Dermis blood vessel endothelial cell (primary cell): Measurements from ENCODE around the gene GNAQ. TPM values are rescaled to one million over a fixed set of nuclear protein-coding genes. Genes with fewer than 3 reads are reported as not detected.
"Not testable (repeated sequence)": the region's sequence is repeated elsewhere in the genome, so short reads cannot be mapped to it uniquely, and the experiment has no call there.

Source experiments
- DNase-seq: peaks from one replicate; pipeline ENCODE4 v3.0.0; 2010
- total RNA-seq: library from RNA; depleted of rRNA; stranded (reverse); fragments of >200 nt; gene quantifications from 2 replicates; pipeline ENCODE4 v1.2.3, GENCODE V29; 2014

The GNAQ gene
- total RNA-seq, 1 donor from 2014 or later = 48.0 TPM

DNA sequence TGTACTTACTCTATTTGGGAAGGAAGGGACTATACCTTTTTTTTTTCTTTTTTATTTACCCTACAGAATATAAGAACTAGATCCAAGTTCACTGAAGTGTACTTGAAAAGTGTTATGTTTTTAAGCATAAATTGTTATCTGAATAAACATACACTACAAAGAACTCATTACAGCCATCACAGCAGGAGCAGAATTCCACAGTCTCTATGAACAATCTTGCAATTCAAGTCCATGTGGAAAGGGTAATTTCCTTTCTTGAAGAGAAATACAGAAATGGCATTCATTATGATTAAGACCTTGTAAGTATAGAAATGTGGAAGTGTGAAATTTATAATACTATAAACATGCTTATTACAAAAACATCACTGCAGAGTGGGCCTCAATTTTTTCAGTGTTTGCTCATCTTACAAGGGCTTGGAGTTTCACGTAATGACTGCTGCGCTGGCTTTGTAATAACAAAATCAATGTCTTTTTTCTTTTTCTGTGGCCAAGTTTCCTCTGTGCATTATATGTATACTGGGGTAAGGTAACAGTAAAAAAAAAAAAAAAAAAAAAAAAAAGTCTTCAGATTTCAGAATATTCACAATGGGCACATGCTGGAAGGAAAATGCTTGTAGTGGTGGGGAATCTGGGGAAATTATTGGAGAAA lies 306.4 kb downstream of the GNAQ start:
- DNase-seq = no peak

DNA sequence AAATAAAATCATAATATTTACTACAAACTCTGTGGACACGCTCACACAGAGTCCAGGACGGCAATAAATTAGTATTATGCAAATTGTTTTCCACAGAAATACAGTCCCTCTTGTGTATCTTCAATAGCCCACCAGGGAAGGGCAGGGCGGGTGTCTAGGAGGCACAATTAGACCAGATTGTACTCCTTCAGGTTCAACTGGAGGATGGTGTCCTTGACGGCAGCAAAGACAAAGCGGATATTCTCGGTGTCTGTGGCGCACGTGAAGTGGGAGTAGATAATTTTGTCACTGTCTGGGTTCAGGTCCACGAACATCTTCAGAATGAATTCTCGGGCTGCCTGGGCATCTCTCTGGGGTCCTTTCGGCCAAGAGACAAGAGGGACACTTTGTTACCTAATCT lies 310.5 kb downstream of the GNAQ start:
- DNase-seq = not testable (repeated sequence)

GRCh38 chr9:77719321-77719720 lies 312.3 kb downstream of the GNAQ start:
- DNase-seq = no peak

DNA sequence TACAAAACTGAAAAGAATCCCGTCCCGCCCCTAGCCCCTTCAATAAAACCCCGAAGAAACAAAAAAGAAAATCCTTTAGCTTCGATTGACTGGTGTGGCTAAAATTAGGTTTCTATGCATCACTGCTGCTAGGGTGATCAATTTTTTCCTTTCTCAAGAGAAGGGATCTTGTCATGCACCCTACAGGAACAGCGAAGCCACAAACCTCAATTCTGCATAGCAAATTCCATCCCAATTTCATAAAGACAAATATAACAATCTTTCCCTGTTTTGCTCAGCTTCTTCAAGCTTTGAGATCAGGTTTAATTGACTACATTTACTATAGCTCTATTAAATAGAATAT lies 313.3 kb downstream of the GNAQ start:
- DNase-seq = not testable (repeated sequence)

GRCh38 chr9:77717608-77718297 lies 313.9 kb downstream of the GNAQ start:
- DNase-seq = peak; percentile 45

GRCh38 chr9:77714077-77714549 lies 317.5 kb downstream of the GNAQ start:
- DNase-seq = peak; percentile 37

DNA sequence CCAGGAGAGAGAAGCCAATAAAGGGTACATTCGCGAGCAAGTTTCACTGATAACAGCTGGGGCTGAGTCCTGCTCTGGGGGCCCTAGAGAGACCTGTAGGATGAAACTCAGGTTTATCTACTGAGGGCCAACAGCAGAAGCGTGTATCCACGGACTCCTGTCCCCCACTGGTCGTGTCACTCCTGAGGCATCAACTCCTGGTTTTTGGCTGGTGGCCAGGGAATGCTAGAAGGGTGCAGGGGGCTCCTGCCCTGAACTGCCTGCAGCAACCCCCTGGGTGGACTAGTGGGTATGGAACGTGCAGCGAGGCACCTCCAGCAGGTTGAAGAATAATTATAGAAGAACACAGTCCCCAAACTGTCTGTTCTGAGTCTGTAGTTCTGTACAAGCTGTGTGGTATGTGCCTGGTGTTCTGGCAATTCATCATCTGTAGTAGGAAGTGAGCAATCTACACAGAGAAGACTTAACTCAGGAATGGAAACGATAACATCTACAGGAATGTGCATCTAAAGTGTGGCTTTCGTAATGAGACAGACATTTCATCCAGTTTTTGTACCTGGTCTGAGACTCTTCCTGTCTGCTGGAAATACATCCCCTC lies 319.0 kb downstream of the GNAQ start:
- peak; percentile 88 for DNase-seq

DNA sequence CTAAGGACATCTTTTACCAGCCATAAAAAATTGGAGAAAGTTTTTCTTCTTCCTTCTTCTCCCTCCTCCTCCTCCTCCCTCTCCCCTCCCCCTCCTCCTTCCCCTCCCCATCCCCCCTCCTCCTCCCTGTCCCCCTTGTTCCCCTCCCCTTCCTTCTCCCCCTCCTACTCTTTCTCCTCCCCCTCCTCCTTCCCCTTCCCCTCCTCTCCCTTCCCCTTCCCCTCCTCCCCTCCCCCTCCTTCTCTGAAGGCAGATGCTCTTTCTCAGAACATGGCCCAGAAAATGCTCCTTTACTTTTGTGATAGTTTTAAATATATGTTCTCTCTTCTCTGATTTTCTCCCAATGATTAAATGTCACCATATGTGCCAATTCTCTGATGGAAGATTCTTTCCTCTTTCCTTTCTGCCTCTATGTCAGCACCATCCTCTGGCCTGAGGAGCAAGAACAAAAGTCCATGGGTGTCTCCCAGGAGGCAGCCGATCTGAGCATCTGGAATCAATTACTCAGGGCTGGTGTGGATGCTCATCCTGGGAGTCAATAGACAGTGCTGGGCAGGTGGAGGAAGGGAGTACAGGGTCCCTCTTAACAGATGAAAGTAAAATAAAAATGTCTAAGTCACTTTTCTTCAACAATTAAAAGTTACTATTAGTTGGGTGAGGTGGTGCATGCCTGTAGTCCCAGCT lies 320.5 kb downstream of the GNAQ start:
- DNase-seq = no peak

DNA sequence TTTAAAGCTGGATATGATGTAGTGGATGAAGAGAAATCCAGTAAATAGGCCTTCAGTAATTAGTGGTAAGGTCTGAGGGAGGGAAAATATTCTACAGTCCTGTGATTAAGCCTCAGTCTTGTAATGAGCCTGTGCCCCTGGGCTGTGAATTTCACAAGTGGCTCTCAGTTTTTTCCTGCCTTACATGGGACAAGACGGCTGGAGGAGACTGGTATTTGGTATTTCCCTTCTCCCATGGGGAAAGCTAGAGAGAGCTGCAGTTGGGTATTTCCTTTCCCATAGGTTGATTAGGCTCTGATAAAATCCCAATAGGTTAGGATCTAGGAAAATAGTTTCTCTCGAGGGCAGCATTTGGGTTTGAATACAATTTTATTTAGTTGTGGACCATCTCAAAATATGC lies 321.3 kb downstream of the GNAQ start:
- peak; percentile 39 for DNase-seq

DNA sequence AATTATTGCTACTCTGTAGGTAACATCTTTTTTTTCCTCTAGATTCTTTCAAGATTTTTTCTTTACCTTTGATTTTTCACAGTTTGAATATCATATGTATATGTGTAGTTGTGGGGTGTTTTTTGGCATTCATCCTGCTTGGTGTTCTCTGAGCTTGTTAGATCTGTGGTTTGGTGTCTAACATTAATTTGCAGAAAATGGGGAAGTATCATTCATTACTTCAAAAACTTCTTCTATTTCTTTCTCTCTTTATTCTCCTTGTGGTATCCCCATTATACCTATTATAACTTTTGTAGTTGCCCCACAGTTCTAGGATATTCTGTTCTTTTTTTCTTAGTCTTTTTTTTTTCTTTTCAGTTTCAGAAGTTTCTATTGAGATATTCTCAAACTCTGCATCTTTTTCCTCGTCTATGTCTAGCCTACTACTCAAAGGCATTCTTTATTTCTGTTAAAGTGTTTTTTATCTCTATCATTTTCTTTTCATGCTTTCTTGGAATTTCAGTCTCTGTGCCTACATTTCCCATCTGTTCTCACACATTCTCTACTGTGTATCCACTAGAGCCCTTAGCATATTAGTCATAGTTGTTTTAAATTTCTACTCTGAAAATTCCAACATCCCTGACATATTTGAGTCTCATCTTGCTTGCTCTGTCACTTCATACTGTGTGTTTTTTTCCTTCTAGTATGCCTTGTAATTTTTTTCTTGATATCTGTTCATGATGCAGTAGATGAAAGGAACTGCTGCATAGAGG lies 323.4 kb downstream of the GNAQ start:
- peak; percentile 22 for DNase-seq

DNA sequence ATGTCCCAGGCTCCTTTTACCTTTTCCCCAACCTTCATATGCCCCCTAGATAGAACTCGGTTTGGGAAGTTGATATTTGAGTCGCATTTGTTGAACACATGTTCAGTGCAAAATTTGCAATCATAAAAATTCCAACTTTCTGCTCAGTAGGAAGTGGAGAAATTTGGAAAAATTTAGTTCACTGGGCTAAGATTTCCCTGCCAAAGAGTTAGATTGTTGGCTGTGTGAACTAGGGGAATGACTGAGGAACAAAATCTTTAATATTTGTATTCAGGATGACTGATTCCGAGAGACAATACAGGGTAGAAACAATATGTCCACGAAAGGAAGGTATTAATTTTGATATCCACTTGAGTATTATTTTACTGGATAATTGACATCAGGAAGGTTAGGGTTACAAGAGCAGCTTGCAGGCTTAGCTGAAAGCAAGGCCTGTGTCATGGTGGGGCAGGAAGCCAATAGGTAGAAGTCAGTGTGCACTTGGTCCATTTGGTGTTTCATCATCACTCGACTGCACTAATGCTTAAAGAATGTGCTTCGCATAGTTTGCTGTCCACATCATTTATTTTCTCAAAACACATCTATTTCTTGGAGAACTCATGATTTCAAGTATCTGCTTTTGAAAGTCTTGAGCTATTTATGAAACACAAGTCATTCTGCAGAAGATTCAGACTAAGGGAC lies 324.1 kb downstream of the GNAQ start:
- DNase-seq = peak; percentile 98

DNA sequence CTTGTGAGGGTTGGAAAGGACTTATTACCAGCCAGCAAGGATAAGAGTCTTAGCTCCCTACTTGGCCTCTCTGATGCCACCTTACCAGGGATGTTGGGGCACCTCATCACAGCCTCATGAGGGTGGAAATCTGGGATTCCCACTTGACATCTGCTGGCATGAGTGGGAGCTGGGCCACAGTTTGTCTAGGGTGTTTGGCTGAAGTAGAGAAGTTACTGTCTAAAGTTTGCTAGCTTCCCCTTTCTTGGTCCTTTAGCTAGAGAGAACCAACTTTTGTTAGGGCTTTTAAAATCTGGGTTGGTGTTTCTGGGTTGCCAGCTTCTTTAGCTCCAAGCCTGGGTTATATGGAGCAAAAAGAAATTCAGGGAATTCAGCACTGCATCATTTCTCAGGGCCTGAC lies 326.0 kb downstream of the GNAQ start:
- no peak for DNase-seq

DNA sequence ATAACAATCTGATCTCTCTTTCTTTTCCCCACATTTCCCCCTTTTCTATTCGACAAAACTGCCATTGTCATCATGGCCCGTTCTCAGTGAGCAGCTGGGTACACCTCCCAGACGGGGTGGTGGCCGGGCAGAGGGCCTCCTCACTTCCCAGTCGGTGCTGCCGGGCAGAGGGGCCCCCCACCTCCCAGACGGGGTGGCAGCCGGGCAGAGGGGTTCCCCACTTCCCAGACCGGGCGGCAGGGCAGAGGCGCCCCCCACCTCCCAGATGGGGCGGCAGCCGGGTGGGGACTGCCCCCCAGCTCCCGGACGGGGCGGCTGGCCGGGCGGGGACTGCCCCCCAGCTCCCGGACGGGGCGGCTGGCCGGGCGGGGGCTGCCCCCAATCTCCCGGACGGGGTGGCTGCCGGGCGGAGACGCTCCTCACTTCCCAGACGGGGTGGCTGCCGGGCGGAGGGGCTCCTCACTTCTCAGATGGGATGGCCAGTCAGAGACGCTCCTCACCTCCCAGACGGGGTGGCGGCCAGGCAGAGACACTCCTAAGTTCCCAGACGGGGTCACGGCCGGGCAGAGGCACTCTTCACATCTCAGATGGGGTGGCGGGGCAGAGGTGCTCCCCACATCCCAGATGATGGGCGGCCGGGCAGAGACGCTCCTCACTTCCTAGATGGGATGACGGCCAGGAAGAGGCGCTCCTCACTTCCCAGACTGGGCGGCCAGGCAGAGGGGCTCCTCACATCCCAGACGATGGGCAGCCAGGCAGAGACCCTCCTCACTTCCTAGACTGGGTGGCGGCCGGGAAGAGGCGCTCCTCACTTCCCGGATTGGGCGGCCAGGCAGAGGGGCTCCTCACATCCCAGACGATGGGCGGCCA lies 328.9 kb downstream of the GNAQ start:
- not testable (repeated sequence) for DNase-seq

DNA sequence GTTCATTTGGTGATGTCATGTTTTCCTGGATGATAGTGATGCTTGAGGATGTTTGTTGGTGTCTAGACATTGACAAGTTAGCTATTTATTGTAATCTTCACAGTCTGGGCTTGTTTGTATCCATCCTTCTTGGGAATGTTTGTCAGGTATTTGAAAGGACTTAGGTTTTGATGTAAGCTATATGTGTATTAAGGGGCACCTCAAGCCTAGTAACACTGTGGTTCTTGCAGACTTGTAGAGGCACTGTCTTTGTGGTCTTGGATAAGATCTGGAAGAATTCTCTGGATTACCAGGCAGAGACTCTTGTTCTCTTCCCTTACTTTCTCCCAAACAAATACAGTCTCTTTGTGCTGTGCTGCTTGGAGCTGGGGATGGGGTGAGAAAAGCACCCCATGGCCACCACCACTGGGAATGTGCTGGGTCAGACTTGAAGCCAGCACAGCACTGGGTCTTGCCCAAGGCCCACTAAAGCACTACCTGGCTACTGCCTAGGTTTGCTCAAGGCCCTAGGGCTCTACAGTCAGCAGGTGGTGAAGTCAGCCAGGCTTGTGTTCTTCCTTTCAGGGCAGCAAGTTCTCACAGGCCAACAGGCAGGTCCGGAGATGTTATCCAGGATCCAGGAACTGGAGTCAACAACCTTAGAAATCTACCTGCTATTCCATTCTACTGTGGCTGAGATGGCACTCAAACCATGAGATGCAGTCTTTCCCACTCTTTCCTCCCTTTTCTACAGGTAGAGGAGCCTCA lies 334.2 kb downstream of the GNAQ start:
- no peak for DNase-seq

- DNase-seq = not testable (repeated sequence)
Measured at GRCh38 chr9:77690723-77691122, 340.9 kb downstream of the GNAQ start.

- DNase-seq = not testable (repeated sequence)
Measured at GRCh38 chr9:77690119-77690518, 341.5 kb downstream of the GNAQ start.

DNA sequence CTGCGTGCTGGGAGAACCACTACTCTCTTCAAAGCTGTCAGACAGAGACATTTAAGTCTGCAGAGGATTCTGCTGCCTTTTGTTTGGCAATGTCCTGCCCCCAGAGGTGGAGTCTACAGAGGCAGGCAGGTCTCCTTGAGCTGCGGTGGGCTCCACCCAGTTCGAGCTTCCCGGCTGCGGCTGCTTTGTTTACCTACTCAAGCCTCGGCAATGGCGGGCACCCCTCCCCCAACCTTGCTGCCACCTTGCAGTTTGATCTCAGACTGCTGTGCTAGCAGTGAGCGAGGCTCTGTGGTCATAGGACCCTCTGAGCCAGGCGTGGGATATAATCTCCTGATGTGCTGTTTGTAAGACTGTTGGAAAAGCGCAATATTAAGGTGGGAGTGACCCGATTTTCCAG lies 343.9 kb downstream of the GNAQ start:
- not testable (repeated sequence) for DNase-seq

GRCh38 chr9:77680581-77680980 lies 351.0 kb downstream of the GNAQ start:
- DNase-seq = no peak

DNA sequence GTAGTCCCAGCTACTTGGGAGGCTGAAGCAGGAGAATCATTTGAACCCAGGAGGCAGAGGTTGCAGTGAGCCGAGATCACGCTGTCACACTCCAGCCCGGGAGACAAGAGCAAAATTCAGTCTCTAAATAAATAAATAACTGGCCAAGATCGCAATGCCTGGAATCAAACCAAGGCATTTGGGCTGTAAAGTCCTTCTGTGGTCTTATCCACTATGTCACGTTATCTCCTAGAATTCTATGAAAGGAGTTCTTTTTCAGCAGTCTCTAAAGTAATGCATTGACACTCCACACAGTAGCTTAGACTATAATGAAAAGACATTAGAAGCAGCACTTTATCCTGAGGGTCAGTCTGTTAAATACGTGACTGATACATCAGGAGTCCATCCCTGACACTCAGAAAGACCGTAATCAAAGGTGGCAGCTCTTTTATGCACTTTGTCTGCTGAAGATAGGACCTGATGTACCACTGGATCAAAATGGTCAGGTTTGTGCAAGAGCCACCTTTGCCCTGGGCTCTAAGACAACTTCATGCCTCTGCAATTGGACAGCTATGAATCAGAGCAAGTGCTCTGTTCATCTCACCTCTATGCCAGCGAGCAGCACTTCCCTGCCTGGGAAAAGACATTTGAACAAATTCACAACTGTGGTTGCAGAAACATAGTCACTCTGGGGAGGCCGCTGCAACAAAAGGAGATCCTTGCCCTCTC lies 351.8 kb downstream of the GNAQ start:
- DNase-seq = no peak

DNA sequence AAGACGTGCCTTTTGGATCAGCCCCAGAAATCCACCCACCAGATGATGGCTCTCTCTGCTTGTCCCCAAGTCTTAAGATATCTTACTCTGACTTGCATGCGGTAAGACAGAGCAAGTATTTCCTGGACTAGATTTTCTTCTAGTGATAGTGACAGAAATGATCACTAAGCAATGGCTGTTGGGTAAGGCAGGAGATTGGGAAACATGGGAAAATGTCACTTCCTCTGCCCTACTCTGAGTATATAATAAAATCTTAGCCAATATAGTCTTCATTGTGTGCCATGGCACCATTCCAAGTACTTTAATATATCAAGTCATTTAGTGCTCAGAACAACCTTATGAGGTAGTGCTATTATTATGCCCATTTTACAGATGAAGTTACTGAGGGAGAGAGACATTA lies 352.5 kb downstream of the GNAQ start:
- peak; percentile 43 for DNase-seq
